SK-N-SH (cell line): ENCODE results near the gene CLDN14.

Experiments used
- FOXJ3 ChIP-seq: sonication (generic); formaldehyde crosslinking; IDR thresholded peaks from 2 replicates; pipeline ENCODE4 v1.5.1; 2020; ENCODE audit warnings: mild to moderate bottlenecking, missing genetic modification reagents
- NFIC ChIP-seq: IDR thresholded peaks from 2 replicates; pipeline ENCODE4 v1.4.0; 2012; ENCODE audit warnings: borderline replicate concordance
- RAD21 ChIP-seq: IDR thresholded peaks from 2 replicates; pipeline ENCODE4 v1.6.1; 2012; ENCODE audit warnings: mild to moderate bottlenecking, low read length
- TCF12 ChIP-seq: IDR thresholded peaks from 2 replicates; pipeline ENCODE4 v1.4.0; 2012
- TF ChIP-seq, protein P1 (sequence below): fragments of 200-600 bp; sonication (generic); IDR thresholded peaks from 2 replicates; pipeline ENCODE4 v1.6.1; 2017; ENCODE audit warnings: antibody characterized with exemption, mild to moderate bottlenecking, moderate library complexity

DNA sequence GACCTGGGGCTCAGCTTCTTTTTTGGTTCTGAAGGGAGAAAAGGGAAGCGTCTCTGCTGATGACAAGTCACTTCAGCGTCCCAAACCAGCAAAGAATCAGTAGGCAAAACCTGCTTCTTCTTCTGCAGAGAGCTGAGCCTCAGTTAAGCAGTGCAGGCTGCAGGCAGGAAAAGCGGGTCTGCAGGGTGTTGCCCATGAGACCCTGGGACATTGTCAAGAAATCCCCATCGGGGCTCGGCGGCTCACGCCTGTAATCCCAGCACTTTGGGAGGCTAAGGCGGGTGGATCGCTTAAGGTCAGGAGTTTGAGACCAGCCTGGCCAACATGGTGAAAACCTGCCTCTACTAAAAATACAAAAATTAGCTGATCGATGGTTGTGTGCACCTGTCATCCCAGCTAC is 16.7 kb downstream of the CLDN14 start:
- TF ChIP-seq NFIC = no peak
- TF ChIP-seq RAD21 = no peak
- TF ChIP-seq, protein P1, sequence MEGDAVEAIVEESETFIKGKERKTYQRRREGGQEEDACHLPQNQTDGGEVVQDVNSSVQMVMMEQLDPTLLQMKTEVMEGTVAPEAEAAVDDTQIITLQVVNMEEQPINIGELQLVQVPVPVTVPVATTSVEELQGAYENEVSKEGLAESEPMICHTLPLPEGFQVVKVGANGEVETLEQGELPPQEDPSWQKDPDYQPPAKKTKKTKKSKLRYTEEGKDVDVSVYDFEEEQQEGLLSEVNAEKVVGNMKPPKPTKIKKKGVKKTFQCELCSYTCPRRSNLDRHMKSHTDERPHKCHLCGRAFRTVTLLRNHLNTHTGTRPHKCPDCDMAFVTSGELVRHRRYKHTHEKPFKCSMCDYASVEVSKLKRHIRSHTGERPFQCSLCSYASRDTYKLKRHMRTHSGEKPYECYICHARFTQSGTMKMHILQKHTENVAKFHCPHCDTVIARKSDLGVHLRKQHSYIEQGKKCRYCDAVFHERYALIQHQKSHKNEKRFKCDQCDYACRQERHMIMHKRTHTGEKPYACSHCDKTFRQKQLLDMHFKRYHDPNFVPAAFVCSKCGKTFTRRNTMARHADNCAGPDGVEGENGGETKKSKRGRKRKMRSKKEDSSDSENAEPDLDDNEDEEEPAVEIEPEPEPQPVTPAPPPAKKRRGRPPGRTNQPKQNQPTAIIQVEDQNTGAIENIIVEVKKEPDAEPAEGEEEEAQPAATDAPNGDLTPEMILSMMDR = no peak
- TF ChIP-seq FOXJ3 = no peak
- no peak for TF ChIP-seq TCF12
